Measurements from ENCODE around the gene TGFBR3.

Gene TGFBR3

GRCh38 chr1:91754816-91755580 is 131.0 kb downstream of the TGFBR3 start:
- DNase-seq (ENCODE audit: low spot score), result no peak
- no peak overlapping the region for H3K27ac ChIP-seq (ENCODE audit: poor library complexity, severe bottlenecking)
- no peaks in the 10 kb centered on the region for H3K27me3 ChIP-seq (ENCODE audit: insufficient read depth, poor library complexity, severe bottlenecking)
- no peak for ATAC-seq (ENCODE audit: low read depth)
- H3K4me1 ChIP-seq (ENCODE audit: insufficient read depth, poor library complexity, severe bottlenecking), result no peaks in the 10 kb centered on the region
- no peak overlapping the region for H3K4me3 ChIP-seq (ENCODE audit: severe bottlenecking)
- TF ChIP-seq, protein P1, sequence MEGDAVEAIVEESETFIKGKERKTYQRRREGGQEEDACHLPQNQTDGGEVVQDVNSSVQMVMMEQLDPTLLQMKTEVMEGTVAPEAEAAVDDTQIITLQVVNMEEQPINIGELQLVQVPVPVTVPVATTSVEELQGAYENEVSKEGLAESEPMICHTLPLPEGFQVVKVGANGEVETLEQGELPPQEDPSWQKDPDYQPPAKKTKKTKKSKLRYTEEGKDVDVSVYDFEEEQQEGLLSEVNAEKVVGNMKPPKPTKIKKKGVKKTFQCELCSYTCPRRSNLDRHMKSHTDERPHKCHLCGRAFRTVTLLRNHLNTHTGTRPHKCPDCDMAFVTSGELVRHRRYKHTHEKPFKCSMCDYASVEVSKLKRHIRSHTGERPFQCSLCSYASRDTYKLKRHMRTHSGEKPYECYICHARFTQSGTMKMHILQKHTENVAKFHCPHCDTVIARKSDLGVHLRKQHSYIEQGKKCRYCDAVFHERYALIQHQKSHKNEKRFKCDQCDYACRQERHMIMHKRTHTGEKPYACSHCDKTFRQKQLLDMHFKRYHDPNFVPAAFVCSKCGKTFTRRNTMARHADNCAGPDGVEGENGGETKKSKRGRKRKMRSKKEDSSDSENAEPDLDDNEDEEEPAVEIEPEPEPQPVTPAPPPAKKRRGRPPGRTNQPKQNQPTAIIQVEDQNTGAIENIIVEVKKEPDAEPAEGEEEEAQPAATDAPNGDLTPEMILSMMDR (IDR thresholded peaks at IDR 0.05; ENCODE audit: poor library complexity, severe bottlenecking), result no peak
- no peaks in the 10 kb centered on the region for H3K36me3 ChIP-seq (ENCODE audit: low read depth)
- H3K9me3 ChIP-seq (ENCODE audit: severe bottlenecking), result no peaks in the 10 kb centered on the region

GRCh38 chr1:91754348-91754747 is 131.6 kb downstream of the TGFBR3 start:
- Histone ChIP-seq H3K27ac (ENCODE audit: poor library complexity, severe bottlenecking) (no peak overlapping the region), H3K4me1 (ENCODE audit: insufficient read depth, poor library complexity, severe bottlenecking) (no peaks in the 10 kb centered on the region), H3K27me3 (ENCODE audit: insufficient read depth, poor library complexity, severe bottlenecking) (no peaks in the 10 kb centered on the region), H3K9me3 (ENCODE audit: severe bottlenecking) (no peaks in the 10 kb centered on the region), H3K4me3 (ENCODE audit: severe bottlenecking) (no peak overlapping the region), H3K36me3 (ENCODE audit: low read depth) (no peaks in the 10 kb centered on the region)
- ATAC-seq (ENCODE audit: low read depth), result peak; percentile 66
- TF ChIP-seq, protein P1 (IDR thresholded peaks at IDR 0.05; ENCODE audit: poor library complexity, severe bottlenecking), result no peak
- DNase-seq (ENCODE audit: low spot score), result no peak

DNA sequence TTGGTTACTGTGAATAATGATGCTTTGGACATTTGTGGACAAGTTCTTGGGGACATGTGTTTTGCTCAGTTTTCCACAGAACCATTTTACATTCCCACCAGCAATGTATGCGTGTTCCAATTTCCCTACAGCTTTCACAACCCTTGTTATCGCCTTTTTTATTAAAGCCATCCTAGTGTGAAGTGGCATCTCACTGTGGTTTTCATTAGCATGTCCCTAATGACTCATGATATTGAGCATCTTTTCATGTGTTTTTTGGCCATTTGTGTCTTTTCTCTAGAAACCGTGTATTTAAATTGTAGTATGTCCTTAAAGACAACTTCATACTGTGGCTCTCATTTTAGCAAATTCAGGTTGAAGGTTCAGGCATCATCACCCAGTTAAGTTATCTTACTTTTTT is 132.1 kb downstream of the TGFBR3 start:
- ATAC-seq (ENCODE audit: low read depth) (no peak), DNase-seq (ENCODE audit: low spot score) (no peak)
- Histone ChIP-seq H3K27me3 (ENCODE audit: insufficient read depth, poor library complexity, severe bottlenecking) (no peaks in the 10 kb centered on the region), H3K9me3 (ENCODE audit: severe bottlenecking) (no peaks in the 10 kb centered on the region), H3K4me3 (ENCODE audit: severe bottlenecking) (no peak overlapping the region), H3K4me1 (ENCODE audit: insufficient read depth, poor library complexity, severe bottlenecking) (no peaks in the 10 kb centered on the region), H3K27ac (ENCODE audit: poor library complexity, severe bottlenecking) (no peak overlapping the region), H3K36me3 (ENCODE audit: low read depth) (no peaks in the 10 kb centered on the region)
- TF ChIP-seq, protein P1 (IDR thresholded peaks at IDR 0.05; ENCODE audit: poor library complexity, severe bottlenecking), result no peak

- Histone ChIP-seq H3K27me3 (ENCODE audit: insufficient read depth, poor library complexity, severe bottlenecking) (no peaks in the 10 kb centered on the region), H3K9me3 (ENCODE audit: severe bottlenecking) (no peaks in the 10 kb centered on the region), H3K27ac (ENCODE audit: poor library complexity, severe bottlenecking) (no peak overlapping the region), H3K4me3 (ENCODE audit: severe bottlenecking) (no peak overlapping the region), H3K36me3 (ENCODE audit: low read depth) (no peaks in the 10 kb centered on the region), H3K4me1 (ENCODE audit: insufficient read depth, poor library complexity, severe bottlenecking) (no peaks in the 10 kb centered on the region)
- TF ChIP-seq, protein P1 (IDR thresholded peaks at IDR 0.05; ENCODE audit: poor library complexity, severe bottlenecking), result no peak
- no peak for ATAC-seq (ENCODE audit: low read depth)
- DNase-seq (ENCODE audit: low spot score), result no peak
These were observed 133.6 kb downstream of the TGFBR3 start for GRCh38 chr1:91752324-91752723.

GRCh38 chr1:91751275-91751674 is 134.7 kb downstream of the TGFBR3 start:
- no peaks in the 10 kb centered on the region for H3K4me1 ChIP-seq (ENCODE audit: insufficient read depth, poor library complexity, severe bottlenecking)
- peaks cover 2% of the 10 kb centered on the region for H3K9me3 ChIP-seq (ENCODE audit: severe bottlenecking)
- H3K4me3 ChIP-seq (ENCODE audit: severe bottlenecking), result no peak overlapping the region
- DNase-seq (ENCODE audit: low spot score) (no peak), ATAC-seq (ENCODE audit: low read depth) (no peak)
- no peaks in the 10 kb centered on the region for H3K36me3 ChIP-seq (ENCODE audit: low read depth)
- no peak overlapping the region for H3K27ac ChIP-seq (ENCODE audit: poor library complexity, severe bottlenecking)
- TF ChIP-seq, protein P1 (IDR thresholded peaks at IDR 0.05; ENCODE audit: poor library complexity, severe bottlenecking), result no peak
- H3K27me3 ChIP-seq (ENCODE audit: insufficient read depth, poor library complexity, severe bottlenecking), result no peaks in the 10 kb centered on the region
